HEK293T (cell line): ENCODE measurements around the gene MAP2K4.

ENCODE experiments used
- BHLHE40 ChIP-seq: fragments of 450-650 bp; IDR thresholded peaks from 2 replicates; pipeline ENCODE4 v1.6.1; 2016; ENCODE audit warnings: mild to moderate bottlenecking, moderate library complexity, borderline replicate concordance
- CTBP1 ChIP-seq: fragments of 450-650 bp; IDR thresholded peaks from 2 replicates; pipeline ENCODE4 v1.6.1; 2016; ENCODE audit warnings: borderline replicate concordance
- FOXM1 ChIP-seq: fragments of 450-650 bp; IDR thresholded peaks from 2 replicates; pipeline ENCODE4 v1.6.1; 2017; ENCODE audit warnings: mild to moderate bottlenecking, borderline replicate concordance
- L3MBTL2 ChIP-seq: fragments of 450-650 bp; conservative IDR thresholded peaks from 2 replicates; pipeline ENCODE4 v1.6.1; 2016; ENCODE audit warnings: mild to moderate bottlenecking
- TF ChIP-seq, protein P1 (sequence below): fragments of 450-650 bp; IDR thresholded peaks from 2 replicates; pipeline ENCODE4 v1.6.1; 2016

DNA sequence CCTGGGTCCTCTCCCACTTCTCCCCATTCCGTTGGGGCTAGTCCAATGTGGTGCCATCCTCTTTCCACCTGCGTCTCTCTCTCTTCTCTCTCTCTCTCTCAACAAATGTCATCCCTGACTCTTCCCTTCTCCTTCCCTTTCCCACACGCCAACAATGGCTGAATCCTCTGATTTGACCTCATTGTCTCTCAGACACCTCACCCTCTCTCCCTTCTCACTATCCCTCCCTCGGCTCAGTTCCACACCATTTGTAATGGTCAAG is 22.8 kb upstream of the MAP2K4 start:
- TF ChIP-seq BHLHE40 (no peak), L3MBTL2 (no peak), CTBP1 (no peak), FOXM1 (no peak)
- TF ChIP-seq, protein P1, sequence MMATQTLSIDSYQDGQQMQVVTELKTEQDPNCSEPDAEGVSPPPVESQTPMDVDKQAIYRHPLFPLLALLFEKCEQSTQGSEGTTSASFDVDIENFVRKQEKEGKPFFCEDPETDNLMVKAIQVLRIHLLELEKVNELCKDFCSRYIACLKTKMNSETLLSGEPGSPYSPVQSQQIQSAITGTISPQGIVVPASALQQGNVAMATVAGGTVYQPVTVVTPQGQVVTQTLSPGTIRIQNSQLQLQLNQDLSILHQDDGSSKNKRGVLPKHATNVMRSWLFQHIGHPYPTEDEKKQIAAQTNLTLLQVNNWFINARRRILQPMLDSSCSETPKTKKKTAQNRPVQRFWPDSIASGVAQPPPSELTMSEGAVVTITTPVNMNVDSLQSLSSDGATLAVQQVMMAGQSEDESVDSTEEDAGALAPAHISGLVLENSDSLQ = no peak
